DOHH2 (cell line): ENCODE measurements around the gene FBP1.
A peak's percentile ranks its signal among the peaks of the same experiment; 100 is the strongest.

Experiments
- H3F3A ChIP-seq: fragments of 200-600 bp; sonication (generic), shearing (Covaris generic); 2 replicates; pipeline ENCODE4 v1.6.0; 2016; ENCODE audit warnings: antibody characterized with exemption, mild to moderate bottlenecking; ENCODE audit not compliant: control insufficient read depth, insufficient read depth
- H3K27ac ChIP-seq: fragments of 200-600 bp; sonication (generic); 2 replicates; pipeline ENCODE4 v1.5.1; 2014; ENCODE audit warnings: low read depth, mild to moderate bottlenecking, low read length, moderate library complexity
- H3K27me3 ChIP-seq: fragments of 200-600 bp; sonication (generic); 2 replicates; pipeline ENCODE4 v1.6.1; 2014; ENCODE audit warnings: mild to moderate bottlenecking, low read length, mixed read lengths; ENCODE audit not compliant: control insufficient read depth
- H3K36me3 ChIP-seq: fragments of 200-600 bp; sonication (generic); 2 replicates; pipeline ENCODE4 v1.6.1; 2014; ENCODE audit warnings: mild to moderate bottlenecking, low read length, moderate library complexity, mixed read lengths; ENCODE audit not compliant: control insufficient read depth
- H3K4me1 ChIP-seq: fragments of 200-600 bp; sonication (generic); 2 replicates; pipeline ENCODE4 v1.6.1; 2014; ENCODE audit warnings: mild to moderate bottlenecking, low read length, mixed read lengths; ENCODE audit not compliant: control insufficient read depth
- H3K4me2 ChIP-seq: fragments of 200-600 bp; sonication (generic); 2 replicates; pipeline ENCODE4 v1.6.0; 2014; ENCODE audit warnings: mild to moderate bottlenecking, low read length, moderate library complexity
- H3K4me3 ChIP-seq: fragments of 200-600 bp; sonication (generic); 2 replicates; pipeline ENCODE4 v1.5.1; 2014; ENCODE audit warnings: mild to moderate bottlenecking, low read length, mixed read lengths
- H3K79me2 ChIP-seq: fragments of 200-600 bp; sonication (generic); 2 replicates; pipeline ENCODE4 v1.6.1; 2014; ENCODE audit warnings: mild to moderate bottlenecking, low read length, mixed read lengths; ENCODE audit not compliant: control insufficient read depth
- H3K9me2 ChIP-seq: fragments of 200-600 bp; sonication (generic); replicated peaks from 2 replicates; pipeline ENCODE4 v1.6.1; 2014; ENCODE audit warnings: mild to moderate bottlenecking, low read length, mixed read lengths; ENCODE audit not compliant: control insufficient read depth
- H3K9me3 ChIP-seq: fragments of 200-600 bp; sonication (generic); 2 replicates; pipeline ENCODE4 v1.6.1; 2014; ENCODE audit warnings: antibody characterized with exemption, low read length, mixed read lengths; ENCODE audit not compliant: control insufficient read depth, insufficient read depth
- H4K20me1 ChIP-seq: fragments of 200-600 bp; sonication (generic); 2 replicates; pipeline ENCODE4 v1.6.0; 2014; ENCODE audit warnings: low read depth, mild to moderate bottlenecking, antibody characterized with exemption, low read length, moderate library complexity; ENCODE audit not compliant: control insufficient read depth, insufficient read depth
- CTCF ChIP-seq: fragments of 200-600 bp; sonication (generic); IDR thresholded peaks from one replicate; pipeline ENCODE4 v1.5.1; 2014; ENCODE audit warnings: antibody characterized with exemption, mild to moderate bottlenecking, low read depth, low read length; ENCODE audit not compliant: poor library complexity, severe bottlenecking
- EZH2phosphoT487 ChIP-seq: fragments of 200-600 bp; sonication (generic); IDR thresholded peaks from 2 replicates; pipeline ENCODE4 v1.6.1; 2017; ENCODE audit warnings: borderline replicate concordance, mild to moderate bottlenecking, antibody characterized with exemption, low read length, moderate library complexity, mixed read lengths

FBP1 gene

DNA sequence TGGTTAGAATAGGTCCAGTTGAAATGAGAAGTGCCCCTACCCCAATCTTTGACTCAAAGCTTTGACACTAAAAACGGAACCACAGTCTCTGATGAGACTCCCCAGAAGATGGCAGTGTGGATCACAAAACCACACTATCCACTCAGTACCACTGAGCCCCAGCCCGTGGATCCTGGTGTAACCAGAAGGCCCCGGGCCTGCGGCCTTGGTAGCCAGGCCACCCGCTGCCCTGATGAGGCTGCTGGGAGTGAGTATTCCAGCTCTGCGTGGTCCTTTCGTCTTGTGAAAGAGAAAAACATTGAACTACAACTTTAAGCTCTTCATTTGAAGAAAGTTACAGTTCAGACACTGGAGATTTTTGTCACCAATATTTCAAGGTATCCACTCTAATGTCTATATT is 42.2 kb upstream of the FBP1 start:
- Histone ChIP-seq H3K9me2 (no peaks in the 10 kb centered on the region), H3K36me3 (no peaks in the 10 kb centered on the region), H3K4me2 (no peak overlapping the region), H3K4me1 (no peaks in the 10 kb centered on the region), H3K9me3 (no peaks in the 10 kb centered on the region), H3K27ac (no peak overlapping the region), H3K27me3 (peaks cover 15% of the 10 kb centered on the region), H3K4me3 (no peak overlapping the region), H3F3A (no peaks in the 10 kb centered on the region), H4K20me1 (no peaks in the 10 kb centered on the region), H3K79me2 (no peaks in the 10 kb centered on the region)
- no peak for TF ChIP-seq EZH2phosphoT487
- TF ChIP-seq CTCF, result peak; percentile 77

GRCh38 chr9:94680621-94681020 is 41.3 kb upstream of the FBP1 start:
- TF ChIP-seq EZH2phosphoT487 (no peak), CTCF (no peak)
- no peak overlapping the region for H3K4me3 ChIP-seq
- H3K9me2 ChIP-seq, result no peaks in the 10 kb centered on the region
- H3K79me2 ChIP-seq, result no peaks in the 10 kb centered on the region
- H3K27ac ChIP-seq, result no peak overlapping the region
- H3K36me3 ChIP-seq, result no peaks in the 10 kb centered on the region
- H3K4me2 ChIP-seq, result no peak overlapping the region
- no peaks in the 10 kb centered on the region for H4K20me1 ChIP-seq
- H3F3A ChIP-seq, result no peaks in the 10 kb centered on the region
- H3K27me3 ChIP-seq, result peaks cover 15% of the 10 kb centered on the region
- H3K4me1 ChIP-seq, result no peaks in the 10 kb centered on the region
- no peaks in the 10 kb centered on the region for H3K9me3 ChIP-seq

DNA sequence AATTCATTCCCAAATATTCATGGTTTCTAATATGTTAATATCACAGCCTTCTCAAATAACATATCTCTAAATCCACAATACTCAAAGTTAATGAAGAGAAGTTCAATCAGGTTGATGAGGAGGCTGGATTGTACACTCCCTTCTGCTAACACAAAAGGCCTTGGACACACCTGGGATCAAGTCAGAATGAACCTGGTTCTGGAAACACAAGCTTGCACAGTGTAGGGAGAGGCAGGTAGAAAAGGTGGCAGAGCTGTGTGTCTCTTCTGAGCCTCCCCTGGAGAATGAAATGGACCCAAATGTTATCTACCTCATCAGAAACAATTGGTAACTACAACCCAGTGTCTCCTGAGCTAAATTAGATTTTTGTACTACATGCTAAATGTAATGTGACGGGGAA is 40.7 kb upstream of the FBP1 start:
- H3K4me3 ChIP-seq, result no peak overlapping the region
- peaks cover 12% of the 10 kb centered on the region for H3K27me3 ChIP-seq
- H3F3A ChIP-seq, result no peaks in the 10 kb centered on the region
- H3K36me3 ChIP-seq, result no peaks in the 10 kb centered on the region
- no peaks in the 10 kb centered on the region for H3K9me2 ChIP-seq
- H3K79me2 ChIP-seq, result no peaks in the 10 kb centered on the region
- no peak overlapping the region for H3K27ac ChIP-seq
- no peak overlapping the region for H3K4me2 ChIP-seq
- no peaks in the 10 kb centered on the region for H3K4me1 ChIP-seq
- TF ChIP-seq EZH2phosphoT487 (no peak), CTCF (no peak)
- no peaks in the 10 kb centered on the region for H3K9me3 ChIP-seq
- no peaks in the 10 kb centered on the region for H4K20me1 ChIP-seq

DNA sequence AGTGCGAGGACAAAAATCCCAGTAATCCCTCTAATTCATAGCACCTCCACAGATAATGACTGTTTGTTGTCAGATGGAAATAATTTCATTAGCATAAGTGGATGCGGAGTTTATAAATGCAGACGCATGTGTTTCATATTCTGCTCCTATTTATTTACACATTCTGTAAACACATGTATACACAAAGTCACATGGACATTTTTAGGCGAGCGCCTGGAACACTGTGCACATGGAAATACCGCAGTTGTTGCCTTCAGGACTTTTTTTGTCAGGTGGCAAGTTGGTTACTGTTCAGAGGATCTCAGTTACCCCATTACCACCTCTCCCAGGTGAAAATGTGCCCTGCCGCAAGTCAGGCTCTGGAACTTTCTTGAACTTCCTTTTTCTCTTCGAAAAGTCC is 40.3 kb upstream of the FBP1 start:
- H3K36me3 ChIP-seq, result no peaks in the 10 kb centered on the region
- no peaks in the 10 kb centered on the region for H3K4me1 ChIP-seq
- TF ChIP-seq CTCF (no peak), EZH2phosphoT487 (no peak)
- H3K9me3 ChIP-seq, result no peaks in the 10 kb centered on the region
- H3K79me2 ChIP-seq, result no peaks in the 10 kb centered on the region
- no peak overlapping the region for H3K4me3 ChIP-seq
- H3F3A ChIP-seq, result no peaks in the 10 kb centered on the region
- H3K27me3 ChIP-seq, result peaks cover 12% of the 10 kb centered on the region
- no peak overlapping the region for H3K4me2 ChIP-seq
- no peaks in the 10 kb centered on the region for H3K9me2 ChIP-seq
- H3K27ac ChIP-seq, result no peak overlapping the region
- no peaks in the 10 kb centered on the region for H4K20me1 ChIP-seq
